ENCODE data around the gene JMJD8.

Gene JMJD8

GRCh38 chr16:662597-662996 is 21.5 kb downstream of the JMJD8 start:
- no peak overlapping the region for H3K4me3 ChIP-seq (replicated peaks; ENCODE audit: insufficient read depth, low read length)
- TF ChIP-seq CTCF (IDR thresholded peaks at IDR 0.05; ENCODE audit: insufficient read depth, low read length) (no peak), GABPA (IDR thresholded peaks at IDR 0.05; ENCODE audit: low read depth) (no peak), POLR2AphosphoS5 (IDR thresholded peaks at IDR 0.05; ENCODE audit: low read depth) (no peak), REST (IDR thresholded peaks at IDR 0.05; ENCODE audit: insufficient replicate concordance, low read depth) (no peak), SPI1 (IDR thresholded peaks at IDR 0.05; ENCODE audit: borderline replicate concordance, low read depth) (no peak)
- H3K27me3 ChIP-seq (ENCODE audit: insufficient read depth, poor library complexity, severe bottlenecking) = no peaks in the 10 kb centered on the region
- DNase-seq (ENCODE audit: low read depth in 1 of 2, low spot score in 1 of 2) = no peak
- no peak overlapping the region for H3K27ac ChIP-seq (replicated peaks)

- no peaks in the 10 kb centered on the region for H3K27me3 ChIP-seq (ENCODE audit: insufficient read depth, poor library complexity, severe bottlenecking)
- H3K27ac ChIP-seq (replicated peaks) = no peak overlapping the region
- no peak overlapping the region for H3K4me3 ChIP-seq (replicated peaks; ENCODE audit: insufficient read depth, low read length)
- TF ChIP-seq REST (IDR thresholded peaks at IDR 0.05; ENCODE audit: insufficient replicate concordance, low read depth) = no peak
- TF ChIP-seq SPI1 (IDR thresholded peaks at IDR 0.05; ENCODE audit: borderline replicate concordance, low read depth) = no peak
- no peak for TF ChIP-seq CTCF (IDR thresholded peaks at IDR 0.05; ENCODE audit: insufficient read depth, low read length)
- no peak for TF ChIP-seq POLR2AphosphoS5 (IDR thresholded peaks at IDR 0.05; ENCODE audit: low read depth)
- TF ChIP-seq GABPA (IDR thresholded peaks at IDR 0.05; ENCODE audit: low read depth) = no peak
- no peak for DNase-seq (ENCODE audit: low read depth in 1 of 2, low spot score in 1 of 2)
Observed at GRCh38 chr16:662095-662494, 22.0 kb downstream of the JMJD8 start.

GRCh38 chr16:661184-661821 is 22.8 kb downstream of the JMJD8 start:
- no peak for TF ChIP-seq GABPA (IDR thresholded peaks at IDR 0.05; ENCODE audit: low read depth)
- TF ChIP-seq REST (IDR thresholded peaks at IDR 0.05; ENCODE audit: insufficient replicate concordance, low read depth) = no peak
- no peak for TF ChIP-seq POLR2AphosphoS5 (IDR thresholded peaks at IDR 0.05; ENCODE audit: low read depth)
- no peak for TF ChIP-seq SPI1 (IDR thresholded peaks at IDR 0.05; ENCODE audit: borderline replicate concordance, low read depth)
- TF ChIP-seq CTCF (IDR thresholded peaks at IDR 0.05; ENCODE audit: insufficient read depth, low read length) = no peak
- no peak for DNase-seq (ENCODE audit: low read depth in 1 of 2, low spot score in 1 of 2)
- Histone ChIP-seq H3K4me3 (replicated peaks; ENCODE audit: insufficient read depth, low read length) (no peak overlapping the region), H3K27me3 (ENCODE audit: insufficient read depth, poor library complexity, severe bottlenecking) (no peaks in the 10 kb centered on the region), H3K27ac (replicated peaks) (peak overlapping the region; percentile 25; the same call in 1 of the 2 replicates)
